Chondrocyte (in vitro differentiated cells): ENCODE measurements around the gene LOXL1. TPM values are rescaled to one million over a fixed set of nuclear protein-coding genes. Genes with fewer than 3 reads are reported as not detected.

ENCODE experiments used
- DNase-seq: peaks from one replicate; pipeline ENCODE4 v3.0.0; 2021; ENCODE audit warnings: mixed read lengths, low spot score
- H3K27ac Mint-ChIP-seq: one replicate; pipeline ENCODE4 v1.8.0; 2021; ENCODE audit warnings: mild to moderate bottlenecking, moderate library complexity, mixed read lengths; ENCODE audit not compliant: unreplicated experiment
- H3K27me3 Mint-ChIP-seq: 2 replicates; pipeline ENCODE4 v1.8.0; 2021; ENCODE audit warnings: low read depth, mixed read lengths
- H3K36me3 Mint-ChIP-seq: 2 replicates; pipeline ENCODE4 v1.8.0; 2021; ENCODE audit warnings: low read depth, mixed read lengths
- H3K4me1 Mint-ChIP-seq: 2 replicates; pipeline ENCODE4 v1.8.0; 2021; ENCODE audit warnings: low read depth, mild to moderate bottlenecking, mixed read lengths
- H3K4me3 Mint-ChIP-seq: one replicate; pipeline ENCODE4 v1.8.0; 2021; ENCODE audit warnings: mild to moderate bottlenecking, moderate library complexity, mixed read lengths; ENCODE audit not compliant: unreplicated experiment
- H3K9me3 Mint-ChIP-seq: 2 replicates; pipeline ENCODE4 v1.8.0; 2021; ENCODE audit warnings: low read depth, mixed read lengths
- total RNA-seq: library from RNA; stranded (reverse); gene quantifications from 3 replicates; pipeline ENCODE4 v1.2.1, GENCODE V29; 2021
- TF ChIP-seq, protein P1 (sequence below): fragments of 200-600 bp; sonication (generic); IDR thresholded peaks from 2 replicates; pipeline ENCODE4 v1.5.0; 2021; ENCODE audit warnings: antibody characterized with exemption, mild to moderate bottlenecking, moderate library complexity

LOXL1 gene
- total RNA-seq, 1 donor from 2014 or later: 428 TPM

GRCh38 chr15:73987681-73988444 is 61.6 kb downstream of the LOXL1 start:
- TF ChIP-seq, protein P1, sequence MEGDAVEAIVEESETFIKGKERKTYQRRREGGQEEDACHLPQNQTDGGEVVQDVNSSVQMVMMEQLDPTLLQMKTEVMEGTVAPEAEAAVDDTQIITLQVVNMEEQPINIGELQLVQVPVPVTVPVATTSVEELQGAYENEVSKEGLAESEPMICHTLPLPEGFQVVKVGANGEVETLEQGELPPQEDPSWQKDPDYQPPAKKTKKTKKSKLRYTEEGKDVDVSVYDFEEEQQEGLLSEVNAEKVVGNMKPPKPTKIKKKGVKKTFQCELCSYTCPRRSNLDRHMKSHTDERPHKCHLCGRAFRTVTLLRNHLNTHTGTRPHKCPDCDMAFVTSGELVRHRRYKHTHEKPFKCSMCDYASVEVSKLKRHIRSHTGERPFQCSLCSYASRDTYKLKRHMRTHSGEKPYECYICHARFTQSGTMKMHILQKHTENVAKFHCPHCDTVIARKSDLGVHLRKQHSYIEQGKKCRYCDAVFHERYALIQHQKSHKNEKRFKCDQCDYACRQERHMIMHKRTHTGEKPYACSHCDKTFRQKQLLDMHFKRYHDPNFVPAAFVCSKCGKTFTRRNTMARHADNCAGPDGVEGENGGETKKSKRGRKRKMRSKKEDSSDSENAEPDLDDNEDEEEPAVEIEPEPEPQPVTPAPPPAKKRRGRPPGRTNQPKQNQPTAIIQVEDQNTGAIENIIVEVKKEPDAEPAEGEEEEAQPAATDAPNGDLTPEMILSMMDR: no peak
- H3K27me3 Mint-ChIP-seq: no peaks in the 10 kb centered on the region
- peaks cover 92% of the 10 kb centered on the region for H3K4me1 Mint-ChIP-seq
- peak overlapping the region; percentile 66 for H3K27ac Mint-ChIP-seq
- no peak for DNase-seq
- H3K9me3 Mint-ChIP-seq: no peaks in the 10 kb centered on the region
- no peak overlapping the region for H3K4me3 Mint-ChIP-seq
- peaks cover 5% of the 10 kb centered on the region for H3K36me3 Mint-ChIP-seq

DNA sequence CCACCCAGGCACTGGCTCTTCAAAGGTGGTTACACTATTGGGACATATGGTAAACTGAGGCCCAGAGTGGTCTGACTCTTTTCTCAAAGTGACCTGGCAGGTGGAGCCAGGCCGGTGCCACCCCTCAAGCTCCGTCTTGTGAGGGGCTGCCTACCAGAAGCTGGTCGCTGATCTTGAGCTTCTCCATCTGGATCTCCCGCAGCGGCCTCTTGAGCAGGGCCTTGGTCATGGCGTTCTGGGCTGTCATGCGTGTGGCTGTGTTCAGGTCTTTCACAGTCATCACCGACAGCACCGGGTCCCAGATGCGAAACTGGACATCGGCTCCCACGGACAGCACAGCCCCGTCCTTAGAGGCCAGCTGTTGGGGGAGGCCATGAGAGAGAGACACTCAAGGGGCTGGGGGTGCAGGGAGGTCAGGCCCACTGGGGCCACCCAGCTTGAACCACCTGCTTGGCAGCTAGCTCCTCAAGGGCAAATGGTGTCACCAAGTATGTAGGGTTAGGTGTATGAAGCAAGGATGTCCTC is 62.2 kb downstream of the LOXL1 start:
- TF ChIP-seq, protein P1: no peak
- Mint-ChIP-seq H3K4me3 (no peak overlapping the region), H3K27ac (no peak overlapping the region)

DNA sequence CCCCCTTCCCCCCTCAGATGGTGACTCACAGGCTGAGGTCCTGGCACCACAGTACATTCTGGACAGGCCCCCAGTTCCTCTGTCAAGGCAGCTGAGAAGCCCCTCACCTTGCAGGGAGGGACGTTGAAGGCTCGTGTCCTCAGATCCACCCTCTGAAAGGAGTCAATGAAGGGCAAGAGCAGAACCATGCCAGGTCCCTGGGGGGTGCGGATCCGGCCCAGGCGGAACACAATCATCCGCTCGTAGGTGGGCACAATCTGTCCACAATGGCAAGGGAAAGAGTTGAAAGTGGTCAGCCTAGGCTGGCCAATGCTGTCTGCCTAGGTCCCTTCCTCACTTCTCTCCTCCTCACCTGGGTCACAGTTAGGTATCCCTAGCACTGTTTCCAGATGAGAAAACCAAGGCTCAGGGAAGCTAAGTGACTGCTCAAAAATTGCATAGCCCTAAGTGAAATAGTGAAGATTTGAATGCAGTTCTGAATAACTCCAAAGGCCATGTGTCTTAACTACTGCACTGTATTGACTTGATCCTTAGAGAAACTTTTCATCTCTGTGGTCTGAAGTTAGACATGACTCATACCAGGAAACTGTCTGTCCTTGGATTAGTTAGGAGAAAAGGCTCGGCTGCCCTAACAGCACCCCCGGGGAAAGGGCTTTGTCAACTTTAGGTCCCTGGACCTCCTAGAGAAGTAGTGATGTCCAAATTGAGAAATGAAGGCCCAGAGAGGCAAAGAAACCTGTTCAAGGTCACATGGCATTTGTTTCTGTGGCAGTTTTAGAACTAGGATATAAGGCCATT is 62.9 kb downstream of the LOXL1 start:
- Mint-ChIP-seq H3K27ac (peak overlapping the region; percentile 92), H3K4me3 (no peak overlapping the region)

More for the DNA sequence above, 62.2 kb downstream of the LOXL1 start:
- DNase-seq: no peak
- Mint-ChIP-seq H3K9me3 (no peaks in the 10 kb centered on the region), H3K27me3 (no peaks in the 10 kb centered on the region), H3K4me1 (peaks cover 87% of the 10 kb centered on the region), H3K36me3 (peaks cover 5% of the 10 kb centered on the region)

DNA sequence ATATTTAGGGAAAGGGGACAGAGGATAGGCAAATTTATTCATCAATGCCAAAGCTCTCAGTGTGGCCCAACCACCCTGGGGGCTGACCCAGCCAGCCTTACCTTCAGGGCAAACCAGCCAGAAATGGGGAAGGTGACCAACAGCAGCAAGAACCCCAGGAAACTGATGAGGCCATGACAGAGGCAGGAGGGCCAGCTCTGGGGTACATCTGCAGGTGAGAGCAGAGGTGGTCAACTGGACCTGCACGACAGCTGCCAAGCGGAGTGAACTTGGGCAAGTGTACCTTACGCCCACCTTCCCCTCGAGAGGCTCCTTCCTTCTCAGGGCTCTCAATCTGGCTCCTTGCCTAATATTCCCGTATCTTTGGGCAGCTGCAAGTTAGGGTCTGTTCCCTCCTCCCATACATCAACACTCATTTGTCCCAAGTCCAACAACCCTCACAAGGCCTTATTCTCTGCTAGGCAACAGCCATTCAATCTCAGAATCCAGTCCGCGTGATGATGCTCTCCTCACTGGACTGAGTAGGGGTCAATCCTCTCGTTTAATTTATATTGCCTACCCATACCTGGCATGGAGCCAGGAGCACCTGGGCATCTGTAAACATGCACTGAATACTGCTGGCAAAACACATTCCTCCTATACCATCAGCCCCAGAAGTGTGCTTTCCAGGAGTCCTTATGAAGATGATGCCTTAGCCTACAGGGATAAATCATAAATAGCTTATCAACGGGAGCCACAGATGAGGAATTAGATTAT is 64.2 kb downstream of the LOXL1 start:
- H3K4me1 Mint-ChIP-seq: peaks cover 84% of the 10 kb centered on the region

More for the DNA sequence above, 62.9 kb downstream of the LOXL1 start:
- TF ChIP-seq, protein P1: no peak
- DNase-seq: no peak
- H3K36me3 Mint-ChIP-seq: peaks cover 5% of the 10 kb centered on the region
- H3K27me3 Mint-ChIP-seq: no peaks in the 10 kb centered on the region
- peaks cover 87% of the 10 kb centered on the region for H3K4me1 Mint-ChIP-seq
- no peaks in the 10 kb centered on the region for H3K9me3 Mint-ChIP-seq

More for the DNA sequence above, 64.2 kb downstream of the LOXL1 start:
- peak overlapping the region; percentile 39 for H3K27ac Mint-ChIP-seq
- H3K9me3 Mint-ChIP-seq: no peaks in the 10 kb centered on the region
- H3K27me3 Mint-ChIP-seq: no peaks in the 10 kb centered on the region
- H3K36me3 Mint-ChIP-seq: peaks cover 3% of the 10 kb centered on the region
- H3K4me3 Mint-ChIP-seq: no peak overlapping the region
- no peak for DNase-seq
- TF ChIP-seq, protein P1: no peak
